PFSK-1 (cell line): ENCODE data around the gene MMP15.

ENCODE experiments used
- FOXP2 ChIP-seq: optimal IDR thresholded peaks from 2 replicates; pipeline ENCODE3; 2011; ENCODE audit warnings: borderline replicate concordance, control low read depth, inconsistent platforms; ENCODE audit not compliant: insufficient read depth; ENCODE audit errors: extremely low read length, extremely low read depth
- POLR2AphosphoS5 ChIP-seq: IDR thresholded peaks from 2 replicates; pipeline ENCODE4 v1.6.1; 2012; ENCODE audit warnings: low read depth, mild to moderate bottlenecking, control low read depth, low read length, moderate library complexity
- REST ChIP-seq, 2 experiments: IDR thresholded peaks; 2 replicates each; pipeline versions ENCODE4 v1.6.1 to v1.8.0; 2011 to 2012; ENCODE audit warnings: low read depth in 2 of 2, low read length in 2 of 2, control low read depth in 1 of 2, inconsistent platforms in 1 of 2, mild to moderate bottlenecking in 1 of 2, moderate library complexity in 1 of 2; ENCODE audit not compliant: insufficient read depth in 1 of 2
- SIN3A ChIP-seq: IDR thresholded peaks from 2 replicates; pipeline ENCODE4 v1.6.1; 2012; ENCODE audit warnings: mild to moderate bottlenecking, low read length, moderate library complexity, borderline replicate concordance; ENCODE audit not compliant: insufficient read depth
- TAF1 ChIP-seq: IDR thresholded peaks from 2 replicates; pipeline ENCODE4 v1.6.1; 2012; ENCODE audit warnings: low read length, control low read depth, borderline replicate concordance; ENCODE audit not compliant: insufficient read depth

Gene MMP15

GRCh38 chr16:58029410-58029809, 3.9 kb downstream of the MMP15 start:
- TF ChIP-seq SIN3A, result no peak
- TF ChIP-seq FOXP2, result no peak
- no peak for TF ChIP-seq REST (IDR thresholded peaks at IDR 0.05; ENCODE audit: insufficient read depth in 1 of 2, low read depth in 2 of 2, low read length in 2 of 2)
- no peak for TF ChIP-seq TAF1
- TF ChIP-seq POLR2AphosphoS5, result no peak

GRCh38 chr16:58030136-58030840, 4.7 kb downstream of the MMP15 start:
- TF ChIP-seq SIN3A, result no peak
- TF ChIP-seq REST (IDR thresholded peaks at IDR 0.05; ENCODE audit: insufficient read depth in 1 of 2, low read depth in 2 of 2, low read length in 2 of 2), result no peak
- TF ChIP-seq FOXP2, result no peak
- no peak for TF ChIP-seq POLR2AphosphoS5
- no peak for TF ChIP-seq TAF1

- TF ChIP-seq SIN3A (no peak), FOXP2 (no peak), TAF1 (no peak)
Observed at GRCh38 chr16:58031016-58031800, 5.7 kb downstream of the MMP15 start.

GRCh38 chr16:58032710-58033293, 7.2 kb downstream of the MMP15 start:
- no peak for TF ChIP-seq TAF1
- TF ChIP-seq REST (IDR thresholded peaks at IDR 0.05; ENCODE audit: insufficient read depth in 1 of 2, low read depth in 2 of 2, low read length in 2 of 2), result no peak
- no peak for TF ChIP-seq FOXP2
- TF ChIP-seq SIN3A, result no peak
- TF ChIP-seq POLR2AphosphoS5, result no peak

- TF ChIP-seq TAF1 (no peak), FOXP2 (no peak), POLR2AphosphoS5 (no peak), SIN3A (no peak), REST (IDR thresholded peaks at IDR 0.05; ENCODE audit: insufficient read depth in 1 of 2, low read depth in 2 of 2, low read length in 2 of 2) (no peak)
Observed at GRCh38 chr16:58034128-58034685, 8.7 kb downstream of the MMP15 start.
